GM12873 (cell line): ENCODE data around the gene OR6B2.
A peak's percentile ranks its signal among the peaks of the same experiment; 100 is the strongest.

ENCODE experiments used
- TF ChIP-seq, protein P1 (sequence below): IDR thresholded peaks from 2 replicates; pipeline ENCODE4 v1.5.1; 2012; ENCODE audit warnings: low read depth, mild to moderate bottlenecking, moderate library complexity, low read length, control low read depth; ENCODE audit not compliant: insufficient read depth; ENCODE audit errors: missing control alignments

The OR6B2 gene

DNA sequence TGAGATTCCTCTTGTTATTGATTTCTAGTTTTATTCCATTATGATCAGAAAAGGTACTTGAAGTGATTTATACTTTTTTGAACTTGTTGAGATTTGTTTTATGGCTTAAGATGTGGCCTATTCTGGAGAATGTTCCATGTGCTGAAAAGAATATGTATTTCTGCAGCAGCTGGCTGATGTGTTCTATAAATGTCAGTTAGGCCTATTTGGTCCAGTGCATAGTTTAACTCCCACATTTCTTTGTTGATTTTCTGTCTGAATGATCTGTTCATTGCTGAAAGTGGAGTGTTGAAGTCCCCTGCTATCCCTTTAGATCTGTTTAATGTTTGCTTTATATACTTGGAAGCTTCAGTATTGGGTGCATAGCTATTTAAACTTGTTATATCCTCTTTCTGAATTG, 7.1 kb upstream of the OR6B2 start:
- TF ChIP-seq, protein P1, sequence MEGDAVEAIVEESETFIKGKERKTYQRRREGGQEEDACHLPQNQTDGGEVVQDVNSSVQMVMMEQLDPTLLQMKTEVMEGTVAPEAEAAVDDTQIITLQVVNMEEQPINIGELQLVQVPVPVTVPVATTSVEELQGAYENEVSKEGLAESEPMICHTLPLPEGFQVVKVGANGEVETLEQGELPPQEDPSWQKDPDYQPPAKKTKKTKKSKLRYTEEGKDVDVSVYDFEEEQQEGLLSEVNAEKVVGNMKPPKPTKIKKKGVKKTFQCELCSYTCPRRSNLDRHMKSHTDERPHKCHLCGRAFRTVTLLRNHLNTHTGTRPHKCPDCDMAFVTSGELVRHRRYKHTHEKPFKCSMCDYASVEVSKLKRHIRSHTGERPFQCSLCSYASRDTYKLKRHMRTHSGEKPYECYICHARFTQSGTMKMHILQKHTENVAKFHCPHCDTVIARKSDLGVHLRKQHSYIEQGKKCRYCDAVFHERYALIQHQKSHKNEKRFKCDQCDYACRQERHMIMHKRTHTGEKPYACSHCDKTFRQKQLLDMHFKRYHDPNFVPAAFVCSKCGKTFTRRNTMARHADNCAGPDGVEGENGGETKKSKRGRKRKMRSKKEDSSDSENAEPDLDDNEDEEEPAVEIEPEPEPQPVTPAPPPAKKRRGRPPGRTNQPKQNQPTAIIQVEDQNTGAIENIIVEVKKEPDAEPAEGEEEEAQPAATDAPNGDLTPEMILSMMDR: no peak

DNA sequence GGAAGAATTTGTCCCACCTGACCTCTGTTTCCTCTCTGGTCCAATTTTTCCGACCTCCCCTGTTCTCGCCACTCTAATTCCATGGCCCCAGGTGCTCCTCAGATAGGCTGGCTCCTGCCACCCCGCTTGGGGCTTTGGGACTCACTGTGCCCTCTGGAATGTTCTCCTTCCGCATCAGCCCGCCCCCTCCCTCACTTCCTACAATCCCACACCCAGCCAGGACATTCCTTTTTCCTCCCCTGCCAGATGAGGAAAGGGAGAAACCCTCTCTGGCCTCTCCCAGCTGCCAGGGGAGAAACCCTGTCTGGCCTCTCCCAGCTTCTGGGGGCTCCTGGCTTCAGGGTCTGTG, 3.1 kb upstream of the OR6B2 start:
- TF ChIP-seq, protein P1: no peak

DNA sequence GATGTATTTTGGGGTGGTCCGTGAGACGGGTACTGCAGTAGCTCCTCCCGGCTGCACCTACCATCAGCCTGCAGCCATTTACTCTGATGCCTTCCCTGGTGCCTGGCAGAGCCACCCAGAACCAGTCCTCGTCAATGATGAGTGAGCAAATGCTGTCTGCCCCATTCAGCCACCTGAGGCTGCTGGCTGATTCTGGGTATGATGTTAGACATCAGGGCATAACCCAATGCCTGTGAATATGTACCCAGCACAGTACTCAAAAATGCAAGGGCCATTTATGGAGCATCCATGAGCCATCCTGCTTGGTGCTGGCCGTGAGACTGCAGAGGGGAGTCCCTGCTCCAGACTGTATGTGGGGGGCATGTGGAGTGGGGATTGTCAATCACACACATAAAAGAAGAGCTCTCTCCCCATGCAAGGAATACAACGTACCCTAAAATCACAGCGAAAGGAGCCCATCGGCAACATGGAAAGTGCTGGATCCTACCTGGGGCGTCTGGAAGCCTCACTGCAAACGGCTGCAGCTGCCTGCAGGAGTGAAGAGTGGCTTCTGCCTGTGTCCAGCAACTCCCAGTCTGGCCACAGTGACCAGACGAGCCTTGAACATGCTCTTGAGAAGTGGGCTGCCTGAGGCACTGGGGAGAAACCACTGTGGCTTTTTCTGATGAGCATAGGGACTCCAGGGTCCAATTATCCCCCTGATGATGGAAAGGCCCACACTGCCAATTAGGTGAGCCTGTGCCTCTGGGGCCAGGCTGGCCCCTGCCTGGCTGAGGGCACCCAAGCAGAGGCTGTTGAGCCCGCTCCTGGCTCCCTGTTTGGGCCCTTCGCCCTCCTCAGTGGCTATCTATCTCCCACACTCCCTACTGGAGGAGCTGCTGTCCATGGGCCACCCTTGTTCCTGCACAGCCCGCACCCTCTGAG, 2.4 kb upstream of the OR6B2 start:
- TF ChIP-seq, protein P1: no peak

- TF ChIP-seq, protein P1: no peak
Observed at GRCh38 chr2:240024766-240025165, 5.5 kb downstream of the OR6B2 start.

- TF ChIP-seq, protein P1: no peak
Observed at GRCh38 chr2:240023792-240024191, 6.4 kb downstream of the OR6B2 start.

DNA sequence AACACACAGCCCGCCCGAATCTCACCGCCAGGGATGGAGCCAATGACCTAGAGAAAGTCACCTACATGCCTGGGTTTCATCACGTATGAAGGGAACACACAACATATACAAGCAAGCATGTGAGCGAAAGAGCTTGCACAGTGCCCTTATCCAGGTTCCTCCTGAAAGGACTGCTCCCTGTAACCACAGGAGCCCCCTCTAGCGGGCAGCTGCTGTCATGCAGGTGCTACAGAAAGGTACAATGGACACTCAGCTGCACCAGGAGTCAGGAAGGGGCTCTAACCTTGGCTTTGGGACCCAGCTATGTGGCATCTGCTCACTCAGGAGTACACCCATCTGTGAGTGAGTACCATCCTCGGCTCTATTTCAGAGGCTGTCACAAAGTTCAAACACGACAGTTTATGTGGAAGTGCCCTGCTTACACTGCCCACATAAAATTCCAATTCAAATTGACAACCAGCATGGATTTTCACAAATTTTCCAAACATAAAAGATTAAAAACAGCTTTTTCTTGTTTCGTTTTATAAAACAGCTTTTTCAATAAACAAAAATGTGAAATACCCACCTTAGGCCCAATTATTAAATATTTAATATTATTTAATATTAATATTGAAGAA, 8.6 kb downstream of the OR6B2 start:
- TF ChIP-seq, protein P1: peak; percentile 95

GRCh38 chr2:240018071-240018750, 12.0 kb downstream of the OR6B2 start:
- TF ChIP-seq, protein P1: no peak
